Right ventricle myocardium superior (tissue), 1 donor: ENCODE data around the gene LYSMD4. TPM values are rescaled to one million over a fixed set of nuclear protein-coding genes. Genes with fewer than 3 reads are reported as not detected.

Experiments
- total RNA-seq: library from RNA; stranded (reverse); fragmentation: NEBNext Ultra II Directional; extraction: Animal tissue kit (Norgen Biotek cat#: 25700); gene quantifications from one replicate; pipeline ENCODE4 v1.2.1, GENCODE V29; 2021
- donor health status: DM: no; HTN: yes; CAD: no; lungs with severe emphysema.

LYSMD4 gene
- total RNA-seq, 1 donor from 2014 or later, result 9.8 TPM

Other genes with a start within 250 kb of the LYSMD4 start
- 137 TPM for gene MEF2A, start 167.5 kb downstream of the LYSMD4 start, total RNA-seq